Endothelial cell of umbilical vein (primary cell): ENCODE measurements around the gene SLC38A10. TPM values are rescaled to one million over a fixed set of nuclear protein-coding genes. Genes with fewer than 3 reads are reported as not detected.

Experiments
- BruUV-seq: library from RNA; stranded (reverse); fragments of 400-500 nt; replicated peaks from 2 replicates; lab custom pipeline; 2021; lab: Mats Ljungman, UMichigan
- CTCF ChIA-PET: fragments of 300-600, 350-600 bp; sonication (Branson Sonifier 250); formaldehyde crosslinking; loops from one replicate; lab custom pipeline; 2021; ENCODE audit warnings: antibody characterized with exemption, inconsistent platforms; lab: Charles Lee
- POLR2A ChIA-PET: fragments of 300-600, 350-600 bp; sonication (Branson Sonifier 250); formaldehyde crosslinking; loops from one replicate; lab custom pipeline; 2021; ENCODE audit warnings: antibody characterized with exemption, inconsistent platforms; lab: Charles Lee
- DNase-seq: peaks from one replicate; pipeline ENCODE4 v3.0.0-alpha.2; 2011; ENCODE audit warnings: low read depth, low spot score
- FAIRE-seq: peaks from 2 replicates; lab custom pipeline; 2011; peaks lifted over from hg19 to GRCh38; lab: Jason Lieb, UNC
- H2AFZ ChIP-seq: 2 replicates; pipeline ENCODE4 v1.6.0; 2012; ENCODE audit warnings: low read depth, low read length, control low read depth, inconsistent platforms
- H3K27ac ChIP-seq: 2 replicates; pipeline ENCODE4 v1.5.1; 2011; ENCODE audit warnings: low read depth, mild to moderate bottlenecking, control low read depth, low read length, moderate library complexity; ENCODE audit not compliant: insufficient read depth
- H3K27me3 ChIP-seq, 2 experiments: 2 replicates each; pipeline versions ENCODE4 v1.6.0 to v1.6.1; 2011; ENCODE audit warnings: low read length in 2 of 2, mixed read lengths in 1 of 2; ENCODE audit not compliant: control insufficient read depth in 2 of 2, insufficient read depth in 2 of 2
- H3K36me3 ChIP-seq, 2 experiments: 2 replicates in 1 of 2; 3 replicates in 1 of 2; pipeline ENCODE4 v1.5.1; 2011; ENCODE audit warnings: low read length in 2 of 2, mild to moderate bottlenecking in 1 of 2, moderate library complexity in 1 of 2; ENCODE audit not compliant: control insufficient read depth in 2 of 2, insufficient read depth in 2 of 2; ENCODE audit errors: extremely low read depth in 1 of 2
- H3K4me1 ChIP-seq: 3 replicates; pipeline ENCODE4 v1.5.1; 2011; ENCODE audit warnings: mild to moderate bottlenecking, low read length; ENCODE audit not compliant: control insufficient read depth, insufficient read depth; ENCODE audit errors: extremely low read depth
- H3K4me2 ChIP-seq: 2 replicates; pipeline ENCODE4 v1.6.1; 2011; ENCODE audit warnings: low read length, control low read depth, mixed read lengths; ENCODE audit not compliant: insufficient read depth
- H3K4me3 ChIP-seq, 3 experiments: fragments of 200-600 bp in 1 of 3; sonication (generic), shearing (Covaris generic) in 1 of 3; replicated peaks in 1 of 3; 2 replicates each; pipeline ENCODE4 v1.5.1; 2011 to 2016; ENCODE audit warnings: control low read depth in 3 of 3, low read length in 3 of 3, mild to moderate bottlenecking in 2 of 3, inconsistent platforms in 1 of 3, low read depth in 1 of 3, moderate library complexity in 1 of 3; ENCODE audit not compliant: insufficient read depth in 1 of 3
- H3K79me2 ChIP-seq: 2 replicates; pipeline ENCODE4 v1.6.0; 2012; ENCODE audit warnings: low read length, inconsistent platforms; ENCODE audit not compliant: control insufficient read depth, insufficient read depth
- H3K9ac ChIP-seq: replicated peaks from 2 replicates; pipeline ENCODE3; 2011; ENCODE audit warnings: low read length, control low read depth; ENCODE audit not compliant: insufficient read depth; ENCODE audit errors: extremely low read depth
- H3K9me1 ChIP-seq: replicated peaks from 3 replicates; pipeline ENCODE4 v1.6.0; 2011; ENCODE audit warnings: mild to moderate bottlenecking, low read length; ENCODE audit not compliant: control insufficient read depth, insufficient read depth; ENCODE audit errors: extremely low read depth
- H3K9me3 ChIP-seq: replicated peaks from 2 replicates; pipeline ENCODE4 v1.5.1; 2012; ENCODE audit warnings: low read length, inconsistent platforms; ENCODE audit not compliant: control insufficient read depth, insufficient read depth
- H4K20me1 ChIP-seq: replicated peaks from 2 replicates; pipeline ENCODE3; 2011; ENCODE audit warnings: mild to moderate bottlenecking, low read length; ENCODE audit not compliant: control insufficient read depth, insufficient read depth; ENCODE audit errors: extremely low read depth
- CTCF ChIP-seq, 2 donors: IDR thresholded peaks; 1 replicate in 1 of 2; 2 replicates in 1 of 2; pipeline ENCODE4 v1.5.1; 2011; ENCODE audit warnings: low read length in 2 of 2, mild to moderate bottlenecking in 2 of 2, moderate library complexity in 2 of 2, control low read depth in 1 of 2, inconsistent platforms in 1 of 2, low read depth in 1 of 2; ENCODE audit not compliant: insufficient read depth in 1 of 2; ENCODE audit errors: extremely low read depth in 1 of 2
- GATA2 ChIP-seq: IDR thresholded peaks from 2 replicates; pipeline ENCODE4 v1.7.0; 2011; ENCODE audit warnings: low read depth, mild to moderate bottlenecking, moderate library complexity, mixed read lengths, low read length; ENCODE audit not compliant: insufficient read length, insufficient read depth
- JUN ChIP-seq: IDR thresholded peaks from 2 replicates; pipeline ENCODE4 v1.6.1; 2011; ENCODE audit warnings: borderline replicate concordance, low read depth; ENCODE audit not compliant: insufficient read length, insufficient read depth
- POLR2A ChIP-seq: IDR thresholded peaks from 2 replicates; pipeline ENCODE4 v1.6.1; 2012; ENCODE audit warnings: low read depth, mild to moderate bottlenecking, control low read depth, low read length
- dilution Hi-C: fragments of 300-500 bp; cut with MboI; formaldehyde crosslinking; loops from one replicate; pipeline ENCODE4 v1.15.0; 2019; ENCODE audit warnings: low sequenced_read_pairs; ENCODE audit not compliant: extremely low pct_ligation_motif_present
- intact Hi-C: fragments of 100-400 bp; cut with micrococcal nuclease; formaldehyde crosslinking; loops from one replicate; pipeline ENCODE4 v1.10.0; 2022
- polyA plus RNA-seq, 4 experiments: library from polyadenylated mRNA; depleted of rRNA in 3 of 4; stranded (reverse) in 3 of 4; unstranded in 1 of 4; fragments of >200 nt; gene quantifications; 2 replicates each; pipeline versions ENCODE4 v1.2.1 to v1.2.3, GENCODE V29; 2011 to 2012; ENCODE audit warnings: missing spikeins in 1 of 4
- total RNA-seq: library from RNA; stranded (reverse); gene quantifications from 2 replicates; pipeline ENCODE4 v1.2.3, GENCODE V29; 2021

Gene SLC38A10
- total and polyA plus RNA-seq, 2 donors (not counting 3 experiments of a cell fraction or from before 2014, with no cell fraction given): 72.7 to 113 TPM

GRCh38 chr17:81322271-81323082 is 27.4 kb upstream of the SLC38A10 start:
- Histone ChIP-seq H3K9me3 (no peaks in the 10 kb centered on the region), H3K79me2 (no peaks in the 10 kb centered on the region), H3K4me3 (no peak overlapping the region), H4K20me1 (no peaks in the 10 kb centered on the region), H3K9me1 (no peaks in the 10 kb centered on the region), H3K4me1 (no peaks in the 10 kb centered on the region), H3K27me3 (peaks cover 0 to 2% of the 10 kb centered on the region in 2 experiments), H3K27ac (no peak overlapping the region), H3K4me2 (no peak overlapping the region), H3K36me3 (no peaks in the 10 kb centered on the region), H3K9ac (no peak overlapping the region), H2AFZ (no peak overlapping the region)
- intact Hi-C loops: no loop called here
- POLR2A ChIA-PET: no interaction called here
- FAIRE-seq (no peak), DNase-seq (no peak)
- CTCF ChIA-PET: interaction anchor here (0.9 to 1.0 kb wide), 2 partner anchors 13 to 67 kb away, joined by 3 to 4 read pairs; no protein-coding TSS in a partner anchor
- BruUV-seq: no TSS peak
- TF ChIP-seq CTCF (IDR thresholded peaks at IDR 0.05; ENCODE audit: extremely low read depth in 1 of 2, insufficient read depth in 1 of 2, low read depth in 1 of 2, low read length in 2 of 2) (peak; percentile 21 to 27), POLR2A (no peak), GATA2 (no peak), JUN (no peak)
- dilution Hi-C loops: no loop called here
